GM20000 (cell line): ENCODE data around the gene RHO.
"Not testable (repeated sequence)": the region's sequence is repeated elsewhere in the genome, so short reads cannot be mapped to it uniquely, and the experiment has no call there.

Source experiments
- DNase-seq: peaks from one replicate; pipeline ENCODE4 v3.0.0; 2012; ENCODE audit warnings: low spot score
- CTCF ChIP-seq: IDR thresholded peaks from 2 replicates; pipeline ENCODE4 v1.5.1; 2012; ENCODE audit warnings: mild to moderate bottlenecking, control low read depth; ENCODE audit errors: extremely low read depth, missing control alignments

RHO gene

DNA sequence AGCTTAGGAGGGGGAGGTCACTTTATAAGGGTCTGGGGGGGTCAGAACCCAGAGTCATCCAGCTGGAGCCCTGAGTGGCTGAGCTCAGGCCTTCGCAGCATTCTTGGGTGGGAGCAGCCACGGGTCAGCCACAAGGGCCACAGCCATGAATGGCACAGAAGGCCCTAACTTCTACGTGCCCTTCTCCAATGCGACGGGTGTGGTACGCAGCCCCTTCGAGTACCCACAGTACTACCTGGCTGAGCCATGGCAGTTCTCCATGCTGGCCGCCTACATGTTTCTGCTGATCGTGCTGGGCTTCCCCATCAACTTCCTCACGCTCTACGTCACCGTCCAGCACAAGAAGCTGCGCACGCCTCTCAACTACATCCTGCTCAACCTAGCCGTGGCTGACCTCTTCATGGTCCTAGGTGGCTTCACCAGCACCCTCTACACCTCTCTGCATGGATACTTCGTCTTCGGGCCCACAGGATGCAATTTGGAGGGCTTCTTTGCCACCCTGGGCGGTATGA lies at the start of gene RHO:
Gene RHO (plus strand): TSS at position 51 of the 512 bp plus-strand sequence. CDS start 95 bp downstream, at position 146.
- no peak for TF ChIP-seq CTCF
- DNase-seq: no peak

DNA sequence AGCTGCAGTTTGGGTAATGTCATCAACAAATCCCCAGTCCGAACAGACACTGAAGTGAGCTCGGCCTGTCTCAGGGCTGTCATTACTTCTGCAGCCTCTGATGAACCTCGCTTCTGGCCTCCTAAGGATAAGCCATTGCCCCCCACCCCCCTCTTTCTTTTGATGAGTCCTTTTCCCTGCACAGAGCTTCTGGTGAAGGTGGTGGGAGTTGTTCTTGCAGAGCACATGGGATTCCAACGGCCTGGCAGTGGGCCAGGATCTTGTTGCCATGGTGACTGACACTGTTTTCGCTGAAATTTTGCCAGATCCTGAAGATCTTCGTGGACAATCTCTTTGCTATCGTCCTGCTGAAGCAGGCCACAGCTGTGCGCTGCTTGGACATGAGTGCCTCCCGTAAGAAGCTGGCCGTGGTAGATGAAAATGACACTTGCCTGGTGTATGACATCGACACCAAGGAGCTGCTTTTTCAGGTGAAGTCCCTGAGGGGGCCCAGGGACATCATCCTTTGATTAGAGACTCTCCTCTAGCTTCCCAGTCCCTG lies 47.1 kb upstream of the RHO start:
- not testable (repeated sequence) for DNase-seq

GRCh38 chr3:129481766-129482332 lies 46.6 kb upstream of the RHO start:
- no peak for DNase-seq
- no peak for TF ChIP-seq CTCF

- no peak for TF ChIP-seq CTCF
Observed at GRCh38 chr3:129482721-129483120, 45.7 kb upstream of the RHO start.

DNA sequence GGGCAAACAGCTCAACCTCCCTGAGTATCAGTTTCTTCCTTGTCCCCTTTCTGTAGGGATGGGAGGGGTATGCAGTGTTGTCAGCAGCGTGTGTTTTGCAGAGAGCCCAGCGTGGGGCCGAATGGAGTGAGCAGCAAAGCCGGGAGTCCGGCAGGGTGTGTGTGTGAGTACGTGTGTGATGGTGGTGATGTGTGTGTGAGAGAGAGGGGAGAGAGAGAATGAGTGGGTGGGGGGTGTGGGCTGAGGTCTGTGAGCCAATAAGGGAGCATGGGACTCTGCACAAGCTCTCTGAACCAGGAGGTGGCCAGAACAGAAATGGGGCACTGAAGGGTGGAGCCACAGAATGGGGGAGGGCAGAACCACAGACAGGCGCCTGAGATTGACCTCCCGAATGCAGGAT lies 44.6 kb upstream of the RHO start:
- TF ChIP-seq CTCF: no peak
- no peak for DNase-seq

More at GRCh38 chr3:129482721-129483120, 45.7 kb upstream of the RHO start:
- DNase-seq: no peak

DNA sequence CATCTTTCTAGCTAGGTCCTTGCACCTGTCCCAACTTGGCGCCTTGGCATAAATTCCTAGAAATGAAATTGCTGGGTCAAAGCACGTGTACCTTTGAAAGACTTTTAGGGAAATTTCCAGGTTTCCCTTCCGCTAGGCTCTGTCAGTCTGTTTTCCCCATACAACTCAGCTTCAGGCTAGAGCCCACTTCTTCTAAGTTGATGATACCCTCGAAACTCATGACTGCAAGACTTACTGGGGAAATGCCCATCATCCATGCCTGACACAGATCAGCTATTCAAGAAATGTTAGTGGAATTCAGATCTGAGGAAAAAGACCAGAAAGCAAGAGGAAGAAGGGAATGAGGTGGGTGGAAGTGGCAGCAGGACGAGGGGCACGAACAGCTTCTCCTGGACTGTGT lies 43.3 kb upstream of the RHO start:
- not testable (repeated sequence) for DNase-seq

DNA sequence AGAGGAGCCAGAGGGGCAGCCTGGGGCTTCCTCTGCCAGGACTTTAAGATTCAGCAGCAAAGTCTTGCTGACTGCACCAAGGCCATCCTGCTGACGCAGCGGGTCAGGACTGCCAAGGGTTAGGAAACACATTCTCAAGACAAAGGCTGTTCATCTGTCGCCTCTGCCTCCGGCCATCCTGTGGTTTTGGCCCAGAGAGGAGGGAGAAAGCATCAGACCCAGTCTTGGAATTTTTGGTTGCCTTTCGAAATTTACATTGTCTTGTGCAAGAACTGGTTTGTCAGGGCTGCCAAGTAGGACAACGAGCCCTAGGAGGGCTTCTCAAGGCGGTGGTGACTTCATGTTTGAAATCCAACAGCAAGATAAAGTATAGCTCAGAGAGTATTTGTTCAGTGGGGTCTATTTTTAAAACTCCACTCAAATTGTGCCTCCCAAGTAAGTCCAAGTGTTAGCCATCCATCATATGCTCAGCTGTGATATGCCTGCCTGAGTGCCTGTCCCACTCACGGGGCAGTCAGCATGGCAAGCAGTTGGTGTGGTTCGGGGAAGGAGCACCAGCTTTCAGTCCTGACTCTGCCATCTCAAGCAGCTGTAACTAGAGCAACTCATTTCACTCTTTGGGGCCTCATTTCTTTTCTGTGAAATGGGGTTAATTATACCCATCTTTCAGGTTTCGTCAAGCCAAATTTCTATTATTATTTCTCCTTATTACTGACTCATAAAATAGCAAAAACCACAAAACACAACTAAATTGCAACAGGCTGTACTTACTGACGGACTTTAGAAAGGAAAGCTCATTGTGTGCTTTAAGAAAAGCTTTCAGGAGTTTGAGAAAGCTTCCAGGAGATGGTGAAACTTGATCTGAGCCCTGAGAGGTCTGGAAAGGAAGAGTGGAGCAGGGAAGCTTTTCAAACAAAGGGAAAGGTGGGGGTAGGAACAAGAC lies 42.4 kb upstream of the RHO start:
- no peak for TF ChIP-seq CTCF
- no peak for DNase-seq

GRCh38 chr3:129486664-129487035 lies 41.8 kb upstream of the RHO start:
- TF ChIP-seq CTCF: no peak
- no peak for DNase-seq
